Measurements from ENCODE around the gene COL24A1. TPM values are rescaled to one million over a fixed set of nuclear protein-coding genes. Genes with fewer than 3 reads are reported as not detected.
"Not testable (repeated sequence)": the region's sequence is repeated elsewhere in the genome, so short reads cannot be mapped to it uniquely, and the experiment has no call there.

The COL24A1 gene
- total RNA-seq, 5 donors from 2014 or later (not counting 1 experiment from before 2014, with no cell fraction given): 0.06 to 0.40 (median 0.25) TPM

- Histone ChIP-seq H3K4me3 (ENCODE audit: control insufficient read depth in 1 of 2, extremely low read depth in 1 of 2, low read length in 1 of 2) (no peak overlapping the region), H3K36me3 (ENCODE audit: control insufficient read depth in 2 of 2, extremely low read depth in 1 of 2, insufficient read depth in 1 of 2, low read length in 1 of 2) (no peaks in the 10 kb centered on the region), H3K27ac (ENCODE audit: low read length) (no peak overlapping the region), H3K4me1 (ENCODE audit: control insufficient read depth in 1 of 2, extremely low read depth in 1 of 2, insufficient read depth in 2 of 2, low read length in 2 of 2) (no peaks in the 10 kb centered on the region), H3K9me3 (no peaks in the 10 kb centered on the region), H3K27me3 (replicated peaks in 1 of 2; ENCODE audit: control insufficient read depth in 2 of 2, extremely low read depth in 1 of 2, insufficient read depth in 2 of 2, low read length in 1 of 2) (peaks cover 0 to 3% of the 10 kb centered on the region in 2 experiments)
- H3K36me3 Mint-ChIP-seq: no peaks in the 10 kb centered on the region
- no peak for ATAC-seq (replicated peaks in 1 of 4)
- WGBS (ENCODE audit: insufficient coverage): no CpG with 5 or more reads among the region's 1 CpG
- CTCF ChIA-PET: no interaction called here
- DNase-seq: no peak
- no peaks in the 10 kb centered on the region for H3K4me1 Mint-ChIP-seq
- H3K9me3 Mint-ChIP-seq: peaks cover 0 to 6% (median 0%) of the 10 kb centered on the region in 3 donors
- no peak overlapping the region for H3K27ac Mint-ChIP-seq
- no peak overlapping the region for H3K4me3 Mint-ChIP-seq
- H3K27me3 Mint-ChIP-seq: peaks cover 0 to 7% of the 10 kb centered on the region in 2 donors
- POLR2A ChIA-PET: interaction anchor here in 1 of 2 donors (0.6 kb wide), 1 partner anchor 994 kb away, joined by 3 read pairs; no protein-coding TSS in a partner anchor
Measured at GRCh38 chr1:86100401-86100800, 56.2 kb downstream of the COL24A1 start.

- Mint-ChIP-seq H3K27me3 (no peaks in the 10 kb centered on the region), H3K27ac (no peak overlapping the region), H3K9me3 (peaks cover 2 to 5% (median 4%) of the 10 kb centered on the region in 3 donors), H3K4me1 (peaks cover 0 to 5% (median 0%) of the 10 kb centered on the region in 3 donors), H3K36me3 (no peaks in the 10 kb centered on the region), H3K4me3 (no peak overlapping the region)
- 89% methylated on average over 10 of the region's 16 CpGs for WGBS (ENCODE audit: insufficient coverage)
- ChIA-PET CTCF (no interaction called here), POLR2A (interaction anchor here in 1 of 2 donors (0.6 kb wide), 1 partner anchor 1058 kb away, joined by 3 read pairs; no protein-coding TSS in a partner anchor)
- ATAC-seq (replicated peaks in 1 of 4) (no peak), DNase-seq (no peak)
- Histone ChIP-seq H3K4me3 (ENCODE audit: control insufficient read depth in 1 of 2, extremely low read depth in 1 of 2, low read length in 1 of 2) (no peak overlapping the region), H3K9me3 (no peaks in the 10 kb centered on the region), H3K4me1 (ENCODE audit: control insufficient read depth in 1 of 2, extremely low read depth in 1 of 2, insufficient read depth in 2 of 2, low read length in 2 of 2) (no peaks in the 10 kb centered on the region), H3K27ac (ENCODE audit: low read length) (no peak overlapping the region), H3K27me3 (replicated peaks in 1 of 2; ENCODE audit: control insufficient read depth in 2 of 2, extremely low read depth in 1 of 2, insufficient read depth in 2 of 2, low read length in 1 of 2) (no peaks in the 10 kb centered on the region), H3K36me3 (ENCODE audit: control insufficient read depth in 2 of 2, extremely low read depth in 1 of 2, insufficient read depth in 1 of 2, low read length in 1 of 2) (no peaks in the 10 kb centered on the region)
Measured at GRCh38 chr1:86089765-86090164, 66.8 kb downstream of the COL24A1 start.

- ATAC-seq (replicated peaks in 1 of 4) (no peak), DNase-seq (no peak)
- 53% methylated on average over 3 of the region's 3 CpGs for WGBS (ENCODE audit: insufficient coverage)
- Mint-ChIP-seq H3K36me3 (no peaks in the 10 kb centered on the region), H3K27me3 (no peaks in the 10 kb centered on the region), H3K27ac (no peak overlapping the region), H3K9me3 (no peaks in the 10 kb centered on the region), H3K4me3 (no peak overlapping the region), H3K4me1 (peaks cover 0 to 5% (median 0%) of the 10 kb centered on the region in 3 donors)
- no peak overlapping the region for H3K27ac ChIP-seq (ENCODE audit: low read length)
- H3K27me3 ChIP-seq (replicated peaks in 1 of 2; ENCODE audit: control insufficient read depth in 2 of 2, extremely low read depth in 1 of 2, insufficient read depth in 2 of 2, low read length in 1 of 2): no peaks in the 10 kb centered on the region
- POLR2A ChIA-PET: no interaction called here
- CTCF ChIA-PET: no interaction called here
- H3K36me3 ChIP-seq (ENCODE audit: control insufficient read depth in 2 of 2, extremely low read depth in 1 of 2, insufficient read depth in 1 of 2, low read length in 1 of 2): no peaks in the 10 kb centered on the region
- H3K9me3 ChIP-seq: no peaks in the 10 kb centered on the region
- H3K4me3 ChIP-seq (ENCODE audit: control insufficient read depth in 1 of 2, extremely low read depth in 1 of 2, low read length in 1 of 2): no peak overlapping the region
- no peaks in the 10 kb centered on the region for H3K4me1 ChIP-seq (ENCODE audit: control insufficient read depth in 1 of 2, extremely low read depth in 1 of 2, insufficient read depth in 2 of 2, low read length in 2 of 2)
Measured at GRCh38 chr1:86085741-86086409, 70.7 kb downstream of the COL24A1 start.

GRCh38 chr1:86084998-86085397 lies 71.6 kb downstream of the COL24A1 start:
- Histone ChIP-seq H3K9me3 (no peaks in the 10 kb centered on the region), H3K27me3 (replicated peaks in 1 of 2; ENCODE audit: control insufficient read depth in 2 of 2, extremely low read depth in 1 of 2, insufficient read depth in 2 of 2, low read length in 1 of 2) (no peaks in the 10 kb centered on the region), H3K4me1 (ENCODE audit: control insufficient read depth in 1 of 2, extremely low read depth in 1 of 2, insufficient read depth in 2 of 2, low read length in 2 of 2) (no peaks in the 10 kb centered on the region), H3K27ac (ENCODE audit: low read length) (no peak overlapping the region), H3K36me3 (ENCODE audit: control insufficient read depth in 2 of 2, extremely low read depth in 1 of 2, insufficient read depth in 1 of 2, low read length in 1 of 2) (no peaks in the 10 kb centered on the region), H3K4me3 (ENCODE audit: control insufficient read depth in 1 of 2, extremely low read depth in 1 of 2, low read length in 1 of 2) (no peak overlapping the region)
- H3K27me3 Mint-ChIP-seq: no peaks in the 10 kb centered on the region
- ChIA-PET CTCF (no interaction called here), POLR2A (no interaction called here)
- H3K4me3 Mint-ChIP-seq: no peak overlapping the region
- H3K4me1 Mint-ChIP-seq: peaks cover 0 to 5% (median 0%) of the 10 kb centered on the region in 3 donors
- ATAC-seq (replicated peaks in 1 of 4) (no peak), DNase-seq (no peak)
- H3K9me3 Mint-ChIP-seq: peaks cover 0 to under 1% (median 0%) of the 10 kb centered on the region in 3 donors
- H3K36me3 Mint-ChIP-seq: no peaks in the 10 kb centered on the region
- no peak overlapping the region for H3K27ac Mint-ChIP-seq

- Mint-ChIP-seq H3K9me3 (peaks cover 0 to 15% (median 7%) of the 10 kb centered on the region in 3 donors), H3K27ac (no peak overlapping the region), H3K36me3 (no peaks in the 10 kb centered on the region), H3K27me3 (no peaks in the 10 kb centered on the region), H3K4me1 (peaks cover 0 to 5% (median 0%) of the 10 kb centered on the region in 3 donors), H3K4me3 (no peak overlapping the region)
- CTCF ChIA-PET: no interaction called here
- Histone ChIP-seq H3K4me1 (ENCODE audit: control insufficient read depth in 1 of 2, extremely low read depth in 1 of 2, insufficient read depth in 2 of 2, low read length in 2 of 2) (no peaks in the 10 kb centered on the region), H3K27me3 (replicated peaks in 1 of 2; ENCODE audit: control insufficient read depth in 2 of 2, extremely low read depth in 1 of 2, insufficient read depth in 2 of 2, low read length in 1 of 2) (no peaks in the 10 kb centered on the region), H3K9me3 (no peaks in the 10 kb centered on the region), H3K4me3 (ENCODE audit: control insufficient read depth in 1 of 2, extremely low read depth in 1 of 2, low read length in 1 of 2) (no peak overlapping the region), H3K27ac (ENCODE audit: low read length) (no peak overlapping the region), H3K36me3 (ENCODE audit: control insufficient read depth in 2 of 2, extremely low read depth in 1 of 2, insufficient read depth in 1 of 2, low read length in 1 of 2) (no peaks in the 10 kb centered on the region)
- POLR2A ChIA-PET: no interaction called here
- DNase-seq (no peak), ATAC-seq (replicated peaks in 1 of 4) (no peak)
Measured at GRCh38 chr1:86082183-86082582, 74.4 kb downstream of the COL24A1 start.

- CTCF ChIA-PET; H3K4me1 ChIP-seq (ENCODE audit: control insufficient read depth in 1 of 2, extremely low read depth in 1 of 2, insufficient read depth in 2 of 2, low read length in 2 of 2); H3K36me3 ChIP-seq (ENCODE audit: control insufficient read depth in 2 of 2, extremely low read depth in 1 of 2, insufficient read depth in 1 of 2, low read length in 1 of 2); H3K9me3 ChIP-seq; H3K36me3 Mint-ChIP-seq; H3K27me3 ChIP-seq (replicated peaks in 1 of 2; ENCODE audit: control insufficient read depth in 2 of 2, extremely low read depth in 1 of 2, insufficient read depth in 2 of 2, low read length in 1 of 2); H3K27ac ChIP-seq (ENCODE audit: low read length); H3K27ac Mint-ChIP-seq; H3K27me3 Mint-ChIP-seq; POLR2A ChIA-PET; ATAC-seq (replicated peaks in 1 of 4); H3K4me3 Mint-ChIP-seq; H3K4me3 ChIP-seq (ENCODE audit: control insufficient read depth in 1 of 2, extremely low read depth in 1 of 2, low read length in 1 of 2); DNase-seq; H3K4me1 Mint-ChIP-seq: not testable (repeated sequence)
- WGBS (ENCODE audit: insufficient coverage): 74% methylated on average over 4 of the region's 6 CpGs
- peaks cover 0 to 18% (median 0%) of the 10 kb centered on the region in 3 donors for H3K9me3 Mint-ChIP-seq
Measured at GRCh38 chr1:86072474-86072873, 84.1 kb downstream of the COL24A1 start.

GRCh38 chr1:86071870-86072269 lies 84.7 kb downstream of the COL24A1 start:
- H3K9me3 Mint-ChIP-seq: peaks cover 0 to 18% (median 0%) of the 10 kb centered on the region in 3 donors
- H3K4me1 ChIP-seq (ENCODE audit: control insufficient read depth in 1 of 2, extremely low read depth in 1 of 2, insufficient read depth in 2 of 2, low read length in 2 of 2); POLR2A ChIA-PET; H3K36me3 Mint-ChIP-seq; H3K27me3 ChIP-seq (replicated peaks in 1 of 2; ENCODE audit: control insufficient read depth in 2 of 2, extremely low read depth in 1 of 2, insufficient read depth in 2 of 2, low read length in 1 of 2); H3K4me1 Mint-ChIP-seq; DNase-seq; H3K36me3 ChIP-seq (ENCODE audit: control insufficient read depth in 2 of 2, extremely low read depth in 1 of 2, insufficient read depth in 1 of 2, low read length in 1 of 2); CTCF ChIA-PET; ATAC-seq (replicated peaks in 1 of 4); H3K4me3 Mint-ChIP-seq; H3K4me3 ChIP-seq (ENCODE audit: control insufficient read depth in 1 of 2, extremely low read depth in 1 of 2, low read length in 1 of 2); H3K27ac ChIP-seq (ENCODE audit: low read length); H3K9me3 ChIP-seq; H3K27ac Mint-ChIP-seq; H3K27me3 Mint-ChIP-seq: not testable (repeated sequence)
- 81% methylated on average over 5 of the region's 6 CpGs for WGBS (ENCODE audit: insufficient coverage)

Data from T-cell (primary cell).